Gastrocnemius medialis (tissue), 4 donors: ENCODE measurements around the gene NRF1. TPM values are rescaled to one million over a fixed set of nuclear protein-coding genes. Genes with fewer than 3 reads are reported as not detected.

Source experiments
- ATAC-seq, 2 donors: fragments of 150-250 bp; one replicate each; pipeline ENCODE4 v1.9.1; 2016
- DNase-seq, 2 donors: peaks; one replicate each; pipeline ENCODE4 v3.0.0-alpha.2; 2019
- H3K27ac ChIP-seq, 4 donors: fragments of 200-600 bp; sonication (generic); 1 replicate in 1 of 4; 2 replicates in 3 of 4; pipeline ENCODE4 v1.5.1; 2016 to 2018; ENCODE audit warnings: mild to moderate bottlenecking in 2 of 4, moderate library complexity in 1 of 4
- H3K27me3 ChIP-seq, 3 donors: fragments of 200-600 bp; sonication (generic) in 2 of 3; 1 replicate in 1 of 3; 2 replicates in 2 of 3; pipeline versions ENCODE4 v1.5.1 to v1.6.0; 2016 to 2019; ENCODE audit warnings: mild to moderate bottlenecking in 1 of 3, moderate library complexity in 1 of 3
- H3K36me3 ChIP-seq, 2 donors: fragments of 200-600 bp; sonication (generic) in 1 of 2; one replicate each; pipeline ENCODE4 v1.5.1; 2017 to 2018
- H3K4me1 ChIP-seq, 2 donors: fragments of 200-600 bp; sonication (generic) in 1 of 2; one replicate each; pipeline ENCODE4 v1.5.1; 2016 to 2017; ENCODE audit warnings: mild to moderate bottlenecking in 2 of 2
- H3K4me3 ChIP-seq, 4 donors: fragments of 200-600 bp; sonication (generic) in 3 of 4; 1 replicate in 1 of 4; 2 replicates in 3 of 4; pipeline ENCODE4 v1.5.1; 2016 to 2019; ENCODE audit warnings: mild to moderate bottlenecking in 2 of 4
- H3K9me3 ChIP-seq, 3 donors: fragments of 200-600 bp; sonication (generic) in 2 of 3; 1 replicate in 1 of 3; 2 replicates in 2 of 3; pipeline ENCODE4 v1.5.1; 2016 to 2019
- POLR2A ChIP-seq, 2 donors: fragments of 450-650 bp; IDR thresholded peaks; one replicate each; pipeline ENCODE4 v1.6.1; 2017; ENCODE audit warnings: antibody characterized with exemption in 2 of 2, mild to moderate bottlenecking in 2 of 2, moderate library complexity in 2 of 2
- in situ Hi-C, 4 donors: fragments of 200-750 bp; cut with MboI; loops; one replicate each; pipeline versions ENCODE4 v1.15.0 to v1.8.0; 2017; ENCODE audit warnings: low sequenced_read_pairs in 4 of 4
- intact Hi-C: fragments of 100-400 bp; cut with DNase I; formaldehyde crosslinking; loops from one replicate; pipeline ENCODE4 v1.15.1; 2023; ENCODE audit warnings: low total_unique reads
- total RNA-seq, 4 donors: library from RNA; depleted of rRNA; stranded (reverse); fragments of >200 nt; gene quantifications; one replicate each; pipeline versions ENCODE4 v1.1.0 to v1.2.3, GENCODE V29; 2016
- TF ChIP-seq, protein P1 (sequence below), 5 experiments: fragments of 450-650 bp in 3 of 5; fragments of 200-600 bp in 2 of 5; sonication (generic) in 2 of 5; IDR thresholded peaks in 4 of 5; conservative IDR thresholded peaks in 1 of 5; 1 replicate in 4 of 5; 2 replicates in 1 of 5; pipeline ENCODE4 v1.5.1; 2016 to 2019; ENCODE audit warnings: antibody characterized with exemption in 5 of 5, mild to moderate bottlenecking in 3 of 5, moderate library complexity in 3 of 5

The NRF1 gene
- total RNA-seq, 4 donors from 2014 or later: 11.3 to 26.3 (median 18.0) TPM

DNA sequence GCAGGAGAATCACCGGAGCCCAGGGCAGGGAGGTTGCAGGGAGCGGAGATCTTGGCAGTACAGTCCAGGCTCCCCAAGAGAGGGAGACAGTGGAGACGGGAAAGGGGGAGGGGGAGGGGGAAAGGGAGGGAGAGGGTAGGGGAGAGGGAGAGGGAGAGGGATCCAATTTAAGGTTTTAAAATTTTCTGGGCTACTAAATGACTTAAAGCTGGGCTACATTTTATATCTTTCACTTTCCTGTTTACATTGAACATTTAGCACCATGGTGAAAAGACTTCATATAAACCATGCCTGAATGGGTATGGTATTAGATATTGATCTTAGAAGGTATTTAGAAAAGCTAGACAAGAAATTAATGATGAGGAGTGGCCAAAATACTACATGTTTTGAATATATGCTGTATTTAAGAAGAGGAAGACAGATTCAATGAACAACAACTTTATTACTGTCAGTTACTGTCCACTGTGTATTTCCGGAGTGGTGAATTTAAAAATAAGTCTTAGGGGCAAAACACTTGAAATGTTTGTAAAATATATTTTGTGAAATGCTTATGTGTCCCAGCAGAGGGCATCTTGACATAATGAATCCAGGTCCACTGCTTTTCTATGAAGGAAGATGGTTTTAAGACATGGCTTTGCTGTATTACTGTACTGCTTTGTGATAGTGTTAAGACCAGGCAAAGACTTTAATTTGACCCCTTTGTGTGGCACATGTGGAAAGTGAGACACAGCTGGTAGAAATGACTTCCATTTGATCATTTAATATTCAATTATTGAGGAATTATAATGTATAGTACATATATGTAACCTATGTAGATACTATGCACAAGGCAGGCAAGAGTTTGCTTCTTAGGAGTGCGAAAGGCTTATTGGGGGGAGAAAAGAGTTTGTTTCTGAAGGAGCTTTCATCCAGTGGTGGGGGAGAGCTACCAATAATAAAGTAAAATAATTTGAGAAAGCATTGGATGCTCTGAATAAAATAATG, 52.8 kb downstream of the NRF1 start:
- no peak overlapping the region for H3K4me3 ChIP-seq
- H3K9me3 ChIP-seq: no peaks in the 10 kb centered on the region
- in situ Hi-C loops (loop anchor here (10.0 to 25.0 kb wide), 3 partner anchors 148 to 348 kb away; no protein-coding TSS in a partner anchor), intact Hi-C loops (loop anchor here (1.0 kb wide), 1 partner anchor 161 kb away; no protein-coding TSS in a partner anchor)
- peaks cover 0 to 27% of the 10 kb centered on the region in 2 donors for H3K36me3 ChIP-seq
- H3K27me3 ChIP-seq: no peaks in the 10 kb centered on the region
- H3K27ac ChIP-seq: no peak overlapping the region
- H3K4me1 ChIP-seq: no peaks in the 10 kb centered on the region
- DNase-seq (no peak), ATAC-seq (no peak)
- no peak for TF ChIP-seq POLR2A (IDR thresholded peaks at IDR 0.05)
- TF ChIP-seq, protein P1, sequence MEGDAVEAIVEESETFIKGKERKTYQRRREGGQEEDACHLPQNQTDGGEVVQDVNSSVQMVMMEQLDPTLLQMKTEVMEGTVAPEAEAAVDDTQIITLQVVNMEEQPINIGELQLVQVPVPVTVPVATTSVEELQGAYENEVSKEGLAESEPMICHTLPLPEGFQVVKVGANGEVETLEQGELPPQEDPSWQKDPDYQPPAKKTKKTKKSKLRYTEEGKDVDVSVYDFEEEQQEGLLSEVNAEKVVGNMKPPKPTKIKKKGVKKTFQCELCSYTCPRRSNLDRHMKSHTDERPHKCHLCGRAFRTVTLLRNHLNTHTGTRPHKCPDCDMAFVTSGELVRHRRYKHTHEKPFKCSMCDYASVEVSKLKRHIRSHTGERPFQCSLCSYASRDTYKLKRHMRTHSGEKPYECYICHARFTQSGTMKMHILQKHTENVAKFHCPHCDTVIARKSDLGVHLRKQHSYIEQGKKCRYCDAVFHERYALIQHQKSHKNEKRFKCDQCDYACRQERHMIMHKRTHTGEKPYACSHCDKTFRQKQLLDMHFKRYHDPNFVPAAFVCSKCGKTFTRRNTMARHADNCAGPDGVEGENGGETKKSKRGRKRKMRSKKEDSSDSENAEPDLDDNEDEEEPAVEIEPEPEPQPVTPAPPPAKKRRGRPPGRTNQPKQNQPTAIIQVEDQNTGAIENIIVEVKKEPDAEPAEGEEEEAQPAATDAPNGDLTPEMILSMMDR (IDR thresholded peaks at IDR 0.05 in 4 of 5, conservative IDR thresholded peaks at IDR 0.05 in 1 of 5): peak; percentile 41 to 45 (median 43)

DNA sequence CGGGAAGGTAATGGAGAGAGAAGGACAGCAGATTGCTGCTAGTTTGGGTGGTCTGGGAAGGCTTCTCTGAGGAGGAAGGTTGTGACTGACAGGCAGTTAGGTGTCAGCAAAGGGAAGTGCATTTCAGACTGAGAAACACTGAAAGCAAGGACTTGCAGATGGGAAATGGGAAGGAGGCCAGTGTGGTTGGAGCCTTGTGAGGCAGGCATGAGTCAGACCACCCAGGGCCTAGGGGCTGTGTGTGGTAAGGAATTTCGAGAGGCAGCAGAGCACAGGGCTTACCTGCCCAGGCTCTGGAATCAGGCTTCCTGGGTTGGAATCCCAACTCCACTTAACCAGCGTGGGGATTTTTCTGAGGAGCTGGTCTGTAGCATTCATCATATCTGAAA, 53.5 kb downstream of the NRF1 start:
- no peak overlapping the region for H3K27ac ChIP-seq
- H3K27me3 ChIP-seq: no peaks in the 10 kb centered on the region
- intact Hi-C loops (no loop called here), in situ Hi-C loops (loop anchor here (10.0 to 25.0 kb wide), 3 partner anchors 147 to 347 kb away; no protein-coding TSS in a partner anchor)
- H3K9me3 ChIP-seq: no peaks in the 10 kb centered on the region
- no peaks in the 10 kb centered on the region for H3K4me1 ChIP-seq
- H3K4me3 ChIP-seq: no peak overlapping the region
- ATAC-seq (no peak), DNase-seq (no peak)
- TF ChIP-seq POLR2A (IDR thresholded peaks at IDR 0.05): no peak
- TF ChIP-seq, protein P1 (IDR thresholded peaks at IDR 0.05 in 4 of 5, conservative IDR thresholded peaks at IDR 0.05 in 1 of 5): no peak
- H3K36me3 ChIP-seq: peaks cover 0 to 21% of the 10 kb centered on the region in 2 donors

DNA sequence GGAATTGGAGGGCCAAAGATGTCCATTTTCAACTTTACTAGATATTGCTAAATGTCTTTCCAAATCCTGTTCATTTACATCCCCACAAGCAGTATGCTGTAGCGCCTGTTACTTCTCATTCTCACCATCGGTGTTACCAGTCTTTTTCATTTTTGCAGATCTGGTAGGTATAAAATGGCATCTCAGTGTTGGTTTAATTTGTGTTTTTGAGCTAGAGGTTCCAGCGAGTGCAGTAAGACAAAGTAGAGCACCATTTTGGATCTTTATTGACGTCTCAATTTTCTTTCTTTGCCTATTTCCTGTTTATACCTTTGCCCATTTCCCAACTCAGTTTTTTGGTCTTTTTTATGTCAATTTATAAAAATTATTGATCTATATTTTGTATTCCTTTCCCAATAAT, 55.6 kb downstream of the NRF1 start:
- Histone ChIP-seq H3K9me3 (no peaks in the 10 kb centered on the region), H3K4me3 (no peak overlapping the region), H3K4me1 (no peaks in the 10 kb centered on the region), H3K27me3 (no peaks in the 10 kb centered on the region), H3K36me3 (peaks cover 0 to 10% of the 10 kb centered on the region in 2 donors), H3K27ac (no peak overlapping the region)
- no peak for ATAC-seq
- in situ Hi-C loops (loop anchor here (10.0 to 25.0 kb wide), 3 partner anchors 145 to 345 kb away; no protein-coding TSS in a partner anchor), intact Hi-C loops (no loop called here)
- no peak for DNase-seq
- TF ChIP-seq, protein P1 (IDR thresholded peaks at IDR 0.05 in 4 of 5, conservative IDR thresholded peaks at IDR 0.05 in 1 of 5): no peak
- no peak for TF ChIP-seq POLR2A (IDR thresholded peaks at IDR 0.05)

DNA sequence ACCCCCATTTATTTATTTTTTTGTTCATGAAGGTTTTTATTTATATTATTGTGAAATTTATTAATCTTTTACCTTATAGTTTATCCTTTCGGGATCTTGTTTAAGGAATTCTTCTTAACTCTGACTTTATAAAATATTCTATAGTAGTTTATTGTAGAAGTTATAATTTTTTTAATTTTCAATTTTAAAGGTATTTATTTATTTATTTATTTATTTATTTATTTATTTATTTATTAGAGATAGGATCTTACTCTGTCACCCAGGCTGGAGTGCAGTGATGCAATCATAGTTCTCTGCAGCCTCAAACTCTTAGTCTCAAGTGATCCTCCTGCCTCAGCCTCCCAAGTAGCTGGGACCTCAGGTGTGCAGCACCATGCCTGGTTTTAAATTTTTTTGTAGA, 56.0 kb downstream of the NRF1 start:
- H3K9me3 ChIP-seq: no peaks in the 10 kb centered on the region
- intact Hi-C loops (no loop called here), in situ Hi-C loops (loop anchor here (10.0 to 25.0 kb wide), 3 partner anchors 145 to 345 kb away; no protein-coding TSS in a partner anchor)
- H3K27me3 ChIP-seq: no peaks in the 10 kb centered on the region
- no peaks in the 10 kb centered on the region for H3K4me1 ChIP-seq
- no peak overlapping the region for H3K27ac ChIP-seq
- no peak overlapping the region for H3K4me3 ChIP-seq
- ATAC-seq (no peak), DNase-seq (no peak)
- TF ChIP-seq POLR2A (IDR thresholded peaks at IDR 0.05): no peak
- TF ChIP-seq, protein P1 (IDR thresholded peaks at IDR 0.05 in 4 of 5, conservative IDR thresholded peaks at IDR 0.05 in 1 of 5): no peak
- H3K36me3 ChIP-seq: peaks cover 0 to 14% of the 10 kb centered on the region in 2 donors
